ENCODE results near the gene PIEZO2. TPM values are rescaled to one million over a fixed set of nuclear protein-coding genes. Genes with fewer than 3 reads are reported as not detected.

Gene PIEZO2
- polyA plus RNA-seq, 1 donor (not counting 4 experiments of a cell fraction or from before 2014, with no cell fraction given): not detected

- H3K9me3 ChIP-seq (ENCODE audit: control insufficient read depth, low read depth, low read length): no peaks in the 10 kb centered on the region
- dilution Hi-C loops (cut with MboI; ENCODE audit: extremely low pct_ligation_motif_present, low sequenced_read_pairs): no loop called here
- TF ChIP-seq CTCF (optimal IDR thresholded peaks at IDR 0.05 in 1 of 3, IDR thresholded peaks at IDR 0.05 in 1 of 3, conservative IDR thresholded peaks at IDR 0.05 in 1 of 3; ENCODE audit: extremely low read depth in 1 of 3, insufficient read depth in 2 of 3, low read length in 3 of 3): no peak
- no peak for TF ChIP-seq EZH2 (IDR thresholded peaks at IDR 0.05; ENCODE audit: low read length)
- H3K4me2 ChIP-seq (ENCODE audit: control insufficient read depth, extremely low read depth, insufficient read depth, low read depth, low read length): no peak overlapping the region
- no peak overlapping the region for H3K4me3 ChIP-seq (ENCODE audit: control insufficient read depth in 2 of 3, extremely low read depth in 1 of 3, insufficient read depth in 2 of 3, low read depth in 1 of 3, low read length in 3 of 3)
- H3K4me1 ChIP-seq (ENCODE audit: control insufficient read depth, extremely low read depth, insufficient read depth, low read length): no peaks in the 10 kb centered on the region
- H4K20me1 ChIP-seq (ENCODE audit: control insufficient read depth, extremely low read depth, insufficient read depth, low read length): no peaks in the 10 kb centered on the region
- H2AFZ ChIP-seq (ENCODE audit: control insufficient read depth, low read length): no peak overlapping the region
- no peak for DNase-seq (ENCODE audit: low read depth, low spot score)
- H3K79me2 ChIP-seq (ENCODE audit: control insufficient read depth, insufficient read depth, low read length): no peaks in the 10 kb centered on the region
- no peaks in the 10 kb centered on the region for H3K9me1 ChIP-seq (ENCODE audit: control insufficient read depth, extremely low read depth, insufficient read depth, low read length)
- H3K27me3 ChIP-seq (ENCODE audit: control insufficient read depth, extremely low read depth, insufficient read depth, low read length): no peaks in the 10 kb centered on the region
- no peak for FAIRE-seq
- H3K27ac ChIP-seq (ENCODE audit: control insufficient read depth, insufficient read depth, low read length): no peak overlapping the region
- H3K9ac ChIP-seq (ENCODE audit: control insufficient read depth, extremely low read depth, insufficient read depth, low read length): no peak overlapping the region
- no peaks in the 10 kb centered on the region for H3K36me3 ChIP-seq (ENCODE audit: control insufficient read depth in 2 of 2, extremely low read depth in 1 of 2, insufficient read depth in 2 of 2, low read length in 2 of 2)
Observed at GRCh38 chr18:11121443-11121849, 27.9 kb downstream of the PIEZO2 start.

GRCh38 chr18:11119959-11120587, 29.3 kb downstream of the PIEZO2 start:
- H3K27ac ChIP-seq (ENCODE audit: control insufficient read depth, insufficient read depth, low read length): no peak overlapping the region

More at GRCh38 chr18:11119959-11120587, 29.3 kb downstream of the PIEZO2 start:
- Histone ChIP-seq H3K4me1 (ENCODE audit: control insufficient read depth, extremely low read depth, insufficient read depth, low read length) (no peaks in the 10 kb centered on the region), H3K27me3 (ENCODE audit: control insufficient read depth, extremely low read depth, insufficient read depth, low read length) (no peaks in the 10 kb centered on the region), H3K9me1 (ENCODE audit: control insufficient read depth, extremely low read depth, insufficient read depth, low read length) (no peaks in the 10 kb centered on the region), H4K20me1 (ENCODE audit: control insufficient read depth, extremely low read depth, insufficient read depth, low read length) (no peaks in the 10 kb centered on the region), H3K36me3 (ENCODE audit: control insufficient read depth in 2 of 2, extremely low read depth in 1 of 2, insufficient read depth in 2 of 2, low read length in 2 of 2) (no peaks in the 10 kb centered on the region), H3K4me3 (ENCODE audit: control insufficient read depth in 2 of 3, extremely low read depth in 1 of 3, insufficient read depth in 2 of 3, low read depth in 1 of 3, low read length in 3 of 3) (no peak overlapping the region), H3K79me2 (ENCODE audit: control insufficient read depth, insufficient read depth, low read length) (no peaks in the 10 kb centered on the region), H3K4me2 (ENCODE audit: control insufficient read depth, extremely low read depth, insufficient read depth, low read depth, low read length) (no peak overlapping the region), H3K9ac (ENCODE audit: control insufficient read depth, extremely low read depth, insufficient read depth, low read length) (no peak overlapping the region), H3K9me3 (ENCODE audit: control insufficient read depth, low read depth, low read length) (no peaks in the 10 kb centered on the region), H2AFZ (ENCODE audit: control insufficient read depth, low read length) (no peak overlapping the region)
- FAIRE-seq: no peak
- DNase-seq (ENCODE audit: low read depth, low spot score): no peak
- no peak for TF ChIP-seq EZH2 (IDR thresholded peaks at IDR 0.05; ENCODE audit: low read length)
- no peak for TF ChIP-seq CTCF (optimal IDR thresholded peaks at IDR 0.05 in 1 of 3, IDR thresholded peaks at IDR 0.05 in 1 of 3, conservative IDR thresholded peaks at IDR 0.05 in 1 of 3; ENCODE audit: extremely low read depth in 1 of 3, insufficient read depth in 2 of 3, low read length in 3 of 3)
- dilution Hi-C loops (cut with MboI; ENCODE audit: extremely low pct_ligation_motif_present, low sequenced_read_pairs): no loop called here

All from keratinocyte (primary cell).